HCT116 (cell line): ENCODE data around the gene ARAP1. TPM values are rescaled to one million over a fixed set of nuclear protein-coding genes. Genes with fewer than 3 reads are reported as not detected.

Experiments
- ATAC-seq: fragments of 200-7000 bp; cut with Tn5 transposase; 2 replicates; pipeline ENCODE4 v1.9.1; 2020; ENCODE audit warnings: mild to moderate bottlenecking, moderate library complexity
- BruUV-seq: library from RNA; stranded (reverse); fragments of 400-500 nt; replicated peaks from 2 replicates; lab custom pipeline; 2021; lab: Mats Ljungman, UMichigan
- CTCF ChIA-PET: fragments of 300-600 bp; sonication (Branson Sonifier 250); formaldehyde crosslinking; loops from one replicate; lab custom pipeline; 2021; ENCODE audit warnings: antibody characterized with exemption; lab: Charles Lee
- POLR2A ChIA-PET: fragments of 300-600, 350-600 bp; sonication (Branson Sonifier 250); formaldehyde crosslinking; loops from one replicate; lab custom pipeline; 2021; ENCODE audit warnings: antibody characterized with exemption; lab: Charles Lee
- RAD21 ChIA-PET, 2 experiments: fragments of 300-600 bp; sonication (Branson Sonifier 250); formaldehyde crosslinking; loops; one replicate each; lab custom pipeline; 2023; ENCODE audit warnings: low total read pairs in 2 of 2; ENCODE audit not compliant: uncharacterized antibody in 2 of 2, unreplicated experiment in 2 of 2, low non-redundant PET in 1 of 2; lab: Charles Lee
- DNase-seq: peaks from one replicate; pipeline ENCODE4 v3.0.0-alpha.2; 2010; ENCODE audit warnings: low read depth, low spot score
- H2AFZ ChIP-seq: fragments of 200-600 bp; shearing (Covaris generic), sonication (generic); 2 replicates; pipeline ENCODE4 v1.6.1; 2017; ENCODE audit warnings: low read depth, mixed run types, mixed read lengths, antibody characterized with exemption, low read length; ENCODE audit not compliant: poor library complexity, severe bottlenecking
- H3K27ac ChIP-seq: 2 replicates; pipeline ENCODE4 v1.5.1; 2012; ENCODE audit warnings: low read depth, low read length
- H3K27me3 ChIP-seq: fragments of 200-600 bp; sonication (generic); 2 replicates; pipeline ENCODE4 v1.6.1; 2016; ENCODE audit warnings: mixed run types, low read length, mixed read lengths; ENCODE audit not compliant: insufficient read depth
- H3K36me3 ChIP-seq, 2 experiments: fragments of 200-500 bp in 1 of 2; fragments of 200-600 bp in 1 of 2; sonication (Bioruptor generic) in 1 of 2; sonication (generic) in 1 of 2; 2 replicates each; pipeline versions ENCODE4 v1.5.1 to v1.6.1; 2014 to 2016; ENCODE audit warnings: low read length in 2 of 2, inconsistent platforms in 1 of 2, mixed read lengths in 1 of 2, mixed run types in 1 of 2; ENCODE audit not compliant: insufficient read depth in 2 of 2, control insufficient read depth in 1 of 2
- H3K4me1 ChIP-seq, 2 experiments: fragments of 200-600 bp in 1 of 2; sonication (generic) in 1 of 2; 2 replicates each; pipeline versions ENCODE4 v1.5.1 to v1.6.1; 2012 to 2017; ENCODE audit warnings: low read length in 2 of 2, inconsistent platforms in 1 of 2, mild to moderate bottlenecking in 1 of 2, mixed read lengths in 1 of 2, mixed run types in 1 of 2, moderate library complexity in 1 of 2; ENCODE audit not compliant: insufficient read depth in 2 of 2, control insufficient read depth in 1 of 2
- H3K4me2 ChIP-seq: fragments of 200-600 bp; sonication (generic); 2 replicates; pipeline ENCODE4 v1.6.1; 2017; ENCODE audit warnings: mixed run types, low read length, mixed read lengths
- H3K4me3 ChIP-seq, 2 experiments: fragments of 200-600 bp in 1 of 2; sonication (generic) in 1 of 2; replicated peaks in 1 of 2; 2 replicates each; pipeline ENCODE4 v1.5.1; 2011 to 2016; ENCODE audit warnings: low read length in 2 of 2, control low read depth in 1 of 2, low read depth in 1 of 2, mild to moderate bottlenecking in 1 of 2, mixed read lengths in 1 of 2, mixed run types in 1 of 2
- H3K79me2 ChIP-seq: fragments of 200-600 bp; sonication (generic); 2 replicates; pipeline ENCODE4 v1.6.1; 2017; ENCODE audit warnings: mild to moderate bottlenecking, mixed run types, low read length, moderate library complexity, mixed read lengths; ENCODE audit not compliant: insufficient read depth
- H3K9ac ChIP-seq: fragments of 200-600 bp; sonication (generic); 2 replicates; pipeline ENCODE4 v1.6.1; 2016; ENCODE audit warnings: low read length, mixed read lengths
- H3K9me2 ChIP-seq: fragments of 200-600 bp; sonication (generic), shearing (Covaris generic); 2 replicates; pipeline ENCODE4 v1.6.1; 2017; ENCODE audit warnings: mixed run types, mild to moderate bottlenecking, moderate library complexity; ENCODE audit not compliant: insufficient read depth
- H3K9me3 ChIP-seq, 2 experiments: fragments of 200-500 bp in 1 of 2; fragments of 200-600 bp in 1 of 2; sonication (Bioruptor generic) in 1 of 2; sonication (generic) in 1 of 2; 2 replicates each; pipeline ENCODE4 v1.6.1; 2014 to 2017; ENCODE audit warnings: low read length in 2 of 2, mixed read lengths in 2 of 2, inconsistent platforms in 1 of 2, low read depth in 1 of 2, mild to moderate bottlenecking in 1 of 2, mixed run types in 1 of 2, moderate library complexity in 1 of 2; ENCODE audit not compliant: control insufficient read depth in 1 of 2, insufficient read depth in 1 of 2
- H4K20me1 ChIP-seq: fragments of 200-600 bp; sonication (generic), shearing (Covaris generic); 2 replicates; pipeline ENCODE4 v1.6.1; 2017; ENCODE audit warnings: mixed run types, mild to moderate bottlenecking, moderate library complexity; ENCODE audit not compliant: insufficient read depth
- ATF3 ChIP-seq: IDR thresholded peaks from 2 replicates; pipeline ENCODE4 v1.6.1; 2012
- CBX3 ChIP-seq: IDR thresholded peaks from 2 replicates; pipeline ENCODE4 v1.6.1; 2012; ENCODE audit warnings: low read depth
- CTCF ChIP-seq, 3 experiments: fragments of 200-600 bp in 1 of 3; sonication (generic) in 1 of 3; IDR thresholded peaks in 2 of 3; conservative IDR thresholded peaks in 1 of 3; 2 replicates each; pipeline ENCODE4 v1.5.1; 2012 to 2017; ENCODE audit warnings: low read depth in 2 of 3, low read length in 2 of 3, antibody characterized with exemption in 1 of 3, borderline replicate concordance in 1 of 3, control low read depth in 1 of 3, mild to moderate bottlenecking in 1 of 3, mixed read lengths in 1 of 3, mixed run types in 1 of 3, moderate library complexity in 1 of 3; ENCODE audit not compliant: insufficient read depth in 1 of 3
- ELF1 ChIP-seq: IDR thresholded peaks from 2 replicates; pipeline ENCODE4 v1.6.1; 2012; ENCODE audit warnings: low read depth, borderline replicate concordance
- EZH2 ChIP-seq: fragments of 200-600 bp; sonication (generic); IDR thresholded peaks from 2 replicates; pipeline ENCODE4 v1.6.1; 2017; ENCODE audit warnings: antibody characterized with exemption, mixed run types
- EZH2phosphoT487 ChIP-seq: fragments of 200-600 bp; IDR thresholded peaks from 2 replicates; pipeline ENCODE4 v1.6.1; 2018; ENCODE audit warnings: antibody characterized with exemption, borderline replicate concordance
- FOSL1 ChIP-seq: IDR thresholded peaks from 2 replicates; pipeline ENCODE4 v1.6.1; 2012; ENCODE audit warnings: low read depth
- JUND ChIP-seq: IDR thresholded peaks from 2 replicates; pipeline ENCODE4 v1.6.1; 2012
- MAX ChIP-seq: IDR thresholded peaks from 2 replicates; pipeline ENCODE4 v1.6.1; 2012
- POLR2A ChIP-seq: IDR thresholded peaks from 2 replicates; pipeline ENCODE4 v1.7.0; 2011; ENCODE audit warnings: borderline replicate concordance; ENCODE audit not compliant: insufficient read depth, insufficient read length; ENCODE audit errors: extremely low read depth
- POLR2AphosphoS5 ChIP-seq: IDR thresholded peaks from 2 replicates; pipeline ENCODE4 v1.6.1; 2011; ENCODE audit warnings: mild to moderate bottlenecking, low read depth, low read length, moderate library complexity
- RAD21 ChIP-seq: IDR thresholded peaks from 2 replicates; pipeline ENCODE4 v1.6.1; 2012; ENCODE audit warnings: low read depth, mild to moderate bottlenecking
- REST ChIP-seq: IDR thresholded peaks from 2 replicates; pipeline ENCODE4 v1.6.1; 2012; ENCODE audit warnings: low read depth
- SIN3A ChIP-seq: IDR thresholded peaks from 2 replicates; pipeline ENCODE4 v1.6.1; 2012; ENCODE audit warnings: low read depth
- SRF ChIP-seq: IDR thresholded peaks from 2 replicates; pipeline ENCODE4 v1.6.1; 2012; ENCODE audit warnings: low read depth
- TCF7L2 ChIP-seq: IDR thresholded peaks from 2 replicates; pipeline ENCODE4 v1.7.0; 2011; ENCODE audit warnings: borderline replicate concordance, inconsistent platforms; ENCODE audit not compliant: insufficient read depth, insufficient read length; ENCODE audit errors: extremely low read depth
- YY1 ChIP-seq: IDR thresholded peaks from 2 replicates; pipeline ENCODE4 v1.6.1; 2011; ENCODE audit warnings: low read length, low read depth, moderate library complexity, mild to moderate bottlenecking; ENCODE audit not compliant: insufficient replicate concordance; ENCODE audit errors: extremely low read depth
- ZBTB33 ChIP-seq: IDR thresholded peaks from 2 replicates; pipeline ENCODE4 v1.6.1; 2011; ENCODE audit warnings: mild to moderate bottlenecking, low read length, moderate library complexity; ENCODE audit not compliant: insufficient replicate concordance; ENCODE audit errors: extremely low read depth
- ZFX ChIP-seq: fragments of 450-650 bp; IDR thresholded peaks from 2 replicates; pipeline ENCODE4 v1.6.1; 2017
- ZNF274 ChIP-seq: fragments of 200-500 bp; sonication (Bioruptor generic); IDR thresholded peaks from 2 replicates; pipeline ENCODE4 v1.6.1; 2014; ENCODE audit warnings: mild to moderate bottlenecking, low read depth, low read length, inconsistent platforms
- intact Hi-C: fragments of 100-400 bp; cut with micrococcal nuclease; formaldehyde crosslinking; loops from 2 replicates; pipeline ENCODE4 v1.10.0; 2022
- total RNA-seq: library from RNA; stranded (reverse); gene quantifications from one replicate; pipeline ENCODE4 v1.2.1, GENCODE V29; 2021; ENCODE audit not compliant: unreplicated experiment

ARAP1 gene
- total RNA-seq, 1 experiment from 2014 or later, result 57.4 TPM

GRCh38 chr11:72695354-72695753, 56.9 kb downstream of the ARAP1 start:
- Histone ChIP-seq H4K20me1 (no peaks in the 10 kb centered on the region), H3K36me3 (peaks cover 12 to 14% of the 10 kb centered on the region in 2 experiments; a peak in 2 of 4 replicates), H3K9me2 (no peaks in the 10 kb centered on the region), H3K27ac (no peak overlapping the region), H3K4me3 (no peak overlapping the region), H3K79me2 (no peaks in the 10 kb centered on the region)
- RAD21 ChIA-PET, result no interaction called here
- no peak for DNase-seq
- no peak for TF ChIP-seq RAD21
- no peak for TF ChIP-seq ZBTB33
- no peak for TF ChIP-seq EZH2
- no peak for TF ChIP-seq CBX3
- TF ChIP-seq POLR2AphosphoS5, result no peak
- no peak for TF ChIP-seq CTCF (IDR thresholded peaks at IDR 0.05 in 2 of 3, conservative IDR thresholded peaks at IDR 0.05 in 1 of 3; ENCODE audit: borderline replicate concordance in 1 of 3, insufficient read depth in 1 of 3, low read depth in 2 of 3, low read length in 2 of 3)
- TF ChIP-seq FOSL1, result no peak
- no peak for TF ChIP-seq ZNF274
- TF ChIP-seq POLR2A, result no peak
- no peak for TF ChIP-seq REST
- no peak for TF ChIP-seq JUND
- TF ChIP-seq TCF7L2, result no peak
- TF ChIP-seq ATF3, result no peak
- no peak for TF ChIP-seq SRF
- TF ChIP-seq YY1, result no peak
- no peak for TF ChIP-seq ELF1
- no peak for TF ChIP-seq SIN3A
- no peak for TF ChIP-seq MAX
- no peak for TF ChIP-seq ZFX
- TF ChIP-seq EZH2phosphoT487, result no peak
- TF ChIP-seq, all 23 proteins: peak for 0
- BruUV-seq, result no TSS peak
- POLR2A ChIA-PET, result no interaction called here
- H3K9ac ChIP-seq, result no peak overlapping the region
- no peak overlapping the region for H3K4me2 ChIP-seq
- no peak overlapping the region for H2AFZ ChIP-seq
- intact Hi-C loops, result no loop called here
- no peak for ATAC-seq
- peaks cover 2 to 8% of the 10 kb centered on the region in 2 experiments; a peak in 3 of 4 replicates for H3K4me1 ChIP-seq
- no peaks in the 10 kb centered on the region for H3K27me3 ChIP-seq
- H3K9me3 ChIP-seq, result no peaks in the 10 kb centered on the region
- CTCF ChIA-PET, result interaction anchor here (1.5 kb wide), 1 partner anchor 11 kb away, joined by 3 read pairs; no protein-coding TSS in a partner anchor
